ENCODE results near the gene MYOT. TPM values are rescaled to one million over a fixed set of nuclear protein-coding genes. Genes with fewer than 3 reads are reported as not detected.

MYOT gene
- total and polyA plus RNA-seq, 5 donors from 2014 or later = 0.37 to 0.64 TPM; not detected in 3

DNA sequence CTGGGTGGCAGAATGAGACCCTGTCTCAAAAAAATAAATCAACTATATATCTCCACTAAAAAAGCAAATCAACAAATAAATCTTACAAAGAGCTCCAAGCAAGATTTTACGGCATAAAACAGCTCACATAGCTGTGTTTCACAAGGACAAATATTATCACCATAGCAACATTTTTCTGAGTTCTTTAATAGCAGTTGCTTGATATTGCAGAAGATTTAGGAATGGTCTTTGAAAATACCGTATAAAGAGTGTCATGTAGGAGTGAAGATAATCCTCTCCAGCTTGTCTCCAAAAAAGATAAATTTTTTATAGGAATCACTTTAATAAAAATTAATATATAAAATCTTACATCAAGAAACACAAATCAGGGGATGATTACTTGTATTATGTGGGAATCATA, 36.6 kb upstream of the MYOT start:
- Histone ChIP-seq H3K27me3 (ENCODE audit: control insufficient read depth, insufficient read depth, low read length) (no peaks in the 10 kb centered on the region), H3K36me3 (ENCODE audit: control insufficient read depth, insufficient read depth, low read length) (no peaks in the 10 kb centered on the region)
- no peak for ATAC-seq (ENCODE audit: low read depth in 2 of 2)

DNA sequence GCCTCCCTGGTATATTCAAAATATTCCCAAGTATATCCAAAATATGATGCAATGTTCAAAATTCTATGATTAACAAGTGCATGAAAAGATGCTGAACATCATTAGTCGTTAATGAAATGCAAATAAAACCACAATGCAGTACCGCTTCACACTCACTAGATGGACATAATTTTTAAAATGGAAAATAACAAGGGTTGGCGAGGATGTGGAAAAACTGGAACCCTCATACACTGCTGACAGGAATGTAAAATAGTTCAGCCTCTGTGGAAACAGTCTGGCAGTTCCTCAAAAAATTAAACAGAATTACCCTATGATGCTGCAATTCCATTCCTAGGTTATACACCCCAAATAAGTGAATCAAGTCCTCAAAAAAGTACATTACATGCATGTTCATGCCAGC, 36.1 kb upstream of the MYOT start:
- Histone ChIP-seq H3K36me3 (ENCODE audit: control insufficient read depth, insufficient read depth, low read length) (no peaks in the 10 kb centered on the region), H3K4me3 (ENCODE audit: low read depth, low read length) (no peak overlapping the region), H3K9me3 (ENCODE audit: control insufficient read depth in 2 of 2, low read length in 2 of 2) (peaks cover under 1 to 2% of the 10 kb centered on the region in 2 experiments), H3K27ac (ENCODE audit: insufficient read depth, low read length, poor library complexity, severe bottlenecking) (no peak overlapping the region), H3K27me3 (ENCODE audit: control insufficient read depth, insufficient read depth, low read length) (no peaks in the 10 kb centered on the region), H3K4me1 (ENCODE audit: control insufficient read depth, insufficient read depth, low read length, poor library complexity, severe bottlenecking) (no peaks in the 10 kb centered on the region)
- Mint-ChIP-seq H3K36me3 (peaks cover 4% of the 10 kb centered on the region), H3K4me3 (no peak overlapping the region), H3K27me3 (peaks cover 10% of the 10 kb centered on the region), H3K9me3 (peaks cover 0 to 3% (median 0%) of the 10 kb centered on the region in 7 donors), H3K27ac (no peak overlapping the region), H3K4me1 (peaks cover 0 to 5% (median 0%) of the 10 kb centered on the region in 4 donors)
- ATAC-seq (ENCODE audit: low read depth in 2 of 2) = no peak
- DNase-seq = no peak

More for the DNA sequence above, 36.6 kb upstream of the MYOT start:
- H3K36me3 Mint-ChIP-seq = peaks cover 4% of the 10 kb centered on the region
- Histone ChIP-seq H3K4me3 (ENCODE audit: low read depth, low read length) (no peak overlapping the region), H3K9me3 (ENCODE audit: control insufficient read depth in 2 of 2, low read length in 2 of 2) (peaks cover 1 to 4% of the 10 kb centered on the region in 2 experiments), H3K27ac (ENCODE audit: insufficient read depth, low read length, poor library complexity, severe bottlenecking) (no peak overlapping the region), H3K4me1 (ENCODE audit: control insufficient read depth, insufficient read depth, low read length, poor library complexity, severe bottlenecking) (no peaks in the 10 kb centered on the region)
- DNase-seq = no peak
- H3K27me3 Mint-ChIP-seq = peaks cover 10% of the 10 kb centered on the region
- no peak overlapping the region for H3K27ac Mint-ChIP-seq
- no peak overlapping the region for H3K4me3 Mint-ChIP-seq
- H3K4me1 Mint-ChIP-seq = peaks cover 0 to 5% (median 0%) of the 10 kb centered on the region in 4 donors
- H3K9me3 Mint-ChIP-seq = peaks cover 0 to 4% (median 1%) of the 10 kb centered on the region in 7 donors

DNA sequence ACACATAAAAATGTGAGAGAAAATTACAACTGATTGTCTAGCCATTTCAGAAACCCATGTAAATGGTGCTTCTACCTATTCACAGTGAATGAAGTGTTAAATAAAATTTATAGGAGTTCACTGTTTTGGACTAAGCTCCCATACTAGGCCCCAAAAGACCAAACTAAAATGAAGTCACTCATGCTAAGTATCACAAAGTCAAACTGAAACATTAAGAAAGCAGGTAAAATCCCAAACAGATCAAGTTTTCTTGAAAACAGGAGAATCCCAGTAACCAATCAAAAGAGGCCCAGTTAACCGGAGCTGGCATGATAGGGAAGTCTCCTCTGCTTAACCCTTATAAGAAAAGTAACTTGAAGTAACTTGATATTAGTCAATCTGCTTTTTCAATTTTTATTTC, 35.2 kb upstream of the MYOT start:
- peaks cover 0 to 5% (median 0%) of the 10 kb centered on the region in 4 donors for H3K4me1 Mint-ChIP-seq

DNA sequence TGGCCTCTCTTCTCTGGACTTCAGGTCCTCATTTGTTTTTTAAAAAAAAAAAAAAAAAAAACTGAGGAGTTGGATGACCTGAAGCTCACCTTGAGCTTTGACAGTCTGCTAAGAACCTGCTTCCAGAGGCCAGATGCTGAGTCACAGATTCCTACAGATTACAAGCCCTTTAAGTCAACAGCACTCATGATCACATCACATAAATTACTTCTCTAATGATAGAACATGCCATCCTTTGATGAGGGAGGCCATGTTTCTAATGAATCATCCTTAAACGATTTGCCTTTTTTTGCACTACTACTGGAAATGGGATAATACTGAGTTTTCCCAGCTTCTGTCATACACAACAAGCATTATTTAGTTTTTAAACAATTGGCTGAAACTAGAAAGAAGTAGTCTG, 34.2 kb upstream of the MYOT start:
- H3K27ac Mint-ChIP-seq = no peak overlapping the region
- no peak for ATAC-seq (ENCODE audit: low read depth in 2 of 2)
- H3K4me1 ChIP-seq (ENCODE audit: control insufficient read depth, insufficient read depth, low read length, poor library complexity, severe bottlenecking) = no peaks in the 10 kb centered on the region
- H3K27me3 ChIP-seq (ENCODE audit: control insufficient read depth, insufficient read depth, low read length) = no peaks in the 10 kb centered on the region
- no peaks in the 10 kb centered on the region for H3K36me3 ChIP-seq (ENCODE audit: control insufficient read depth, insufficient read depth, low read length)
- no peak overlapping the region for H3K4me3 Mint-ChIP-seq
- no peaks in the 10 kb centered on the region for H3K9me3 ChIP-seq (ENCODE audit: control insufficient read depth in 2 of 2, low read length in 2 of 2)
- H3K27me3 Mint-ChIP-seq = peaks cover 10% of the 10 kb centered on the region
- peaks cover 0 to 5% (median 0%) of the 10 kb centered on the region in 4 donors for H3K4me1 Mint-ChIP-seq
- H3K4me3 ChIP-seq (ENCODE audit: low read depth, low read length) = no peak overlapping the region
- DNase-seq = no peak
- H3K27ac ChIP-seq (ENCODE audit: insufficient read depth, low read length, poor library complexity, severe bottlenecking) = no peak overlapping the region
- peaks cover 0 to 3% (median 0%) of the 10 kb centered on the region in 7 donors for H3K9me3 Mint-ChIP-seq
- H3K36me3 Mint-ChIP-seq = peaks cover 4% of the 10 kb centered on the region

More for the DNA sequence above, 35.2 kb upstream of the MYOT start:
- Histone ChIP-seq H3K36me3 (ENCODE audit: control insufficient read depth, insufficient read depth, low read length) (no peaks in the 10 kb centered on the region), H3K9me3 (ENCODE audit: control insufficient read depth in 2 of 2, low read length in 2 of 2) (no peaks in the 10 kb centered on the region), H3K4me3 (ENCODE audit: low read depth, low read length) (no peak overlapping the region), H3K27me3 (ENCODE audit: control insufficient read depth, insufficient read depth, low read length) (no peaks in the 10 kb centered on the region), H3K27ac (ENCODE audit: insufficient read depth, low read length, poor library complexity, severe bottlenecking) (no peak overlapping the region), H3K4me1 (ENCODE audit: control insufficient read depth, insufficient read depth, low read length, poor library complexity, severe bottlenecking) (no peaks in the 10 kb centered on the region)
- Mint-ChIP-seq H3K27ac (no peak overlapping the region), H3K9me3 (peaks cover 0 to 3% (median 0%) of the 10 kb centered on the region in 7 donors), H3K36me3 (peaks cover 4% of the 10 kb centered on the region), H3K27me3 (peaks cover 10% of the 10 kb centered on the region), H3K4me3 (no peak overlapping the region)
- no peak for DNase-seq
- ATAC-seq (ENCODE audit: low read depth in 2 of 2) = no peak

DNA sequence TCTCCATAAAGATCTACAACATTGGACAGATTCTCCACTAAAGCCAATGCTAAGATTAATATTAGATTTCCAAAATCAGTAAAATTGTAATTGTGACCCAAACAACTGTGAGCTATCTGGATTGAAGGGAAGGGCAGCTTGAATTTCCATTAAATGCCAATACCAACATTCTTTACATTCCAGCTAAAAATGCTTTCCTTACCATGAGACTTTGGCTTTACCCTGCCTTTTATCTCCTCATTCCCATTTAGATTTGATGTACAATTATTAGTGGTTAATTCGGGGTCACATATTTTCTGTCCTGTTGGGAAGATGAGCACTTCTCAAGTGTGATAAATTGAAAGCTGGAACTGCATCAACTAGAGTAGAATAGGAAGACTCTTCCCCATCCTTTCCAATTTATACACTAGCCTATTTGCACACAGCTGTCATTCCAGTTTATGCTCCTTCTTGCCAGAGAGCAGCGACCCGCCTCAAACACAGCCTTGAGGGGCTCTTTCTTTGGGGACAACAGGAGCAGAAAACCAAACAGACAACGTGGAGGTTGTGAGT, 33.1 kb upstream of the MYOT start:
- H3K4me3 ChIP-seq (ENCODE audit: low read depth, low read length) = no peak overlapping the region
- no peaks in the 10 kb centered on the region for H3K4me1 ChIP-seq (ENCODE audit: control insufficient read depth, insufficient read depth, low read length, poor library complexity, severe bottlenecking)
- Mint-ChIP-seq H3K27ac (no peak overlapping the region), H3K9me3 (no peaks in the 10 kb centered on the region), H3K36me3 (peaks cover 4% of the 10 kb centered on the region), H3K4me3 (no peak overlapping the region), H3K4me1 (peaks cover 0 to 5% (median 0%) of the 10 kb centered on the region in 4 donors), H3K27me3 (peaks cover 6% of the 10 kb centered on the region)
- H3K36me3 ChIP-seq (ENCODE audit: control insufficient read depth, insufficient read depth, low read length) = no peaks in the 10 kb centered on the region
- no peaks in the 10 kb centered on the region for H3K9me3 ChIP-seq (ENCODE audit: control insufficient read depth in 2 of 2, low read length in 2 of 2)
- no peak for ATAC-seq (ENCODE audit: low read depth in 2 of 2)
- no peaks in the 10 kb centered on the region for H3K27me3 ChIP-seq (ENCODE audit: control insufficient read depth, insufficient read depth, low read length)
- no peak overlapping the region for H3K27ac ChIP-seq (ENCODE audit: insufficient read depth, low read length, poor library complexity, severe bottlenecking)
- DNase-seq = no peak

DNA sequence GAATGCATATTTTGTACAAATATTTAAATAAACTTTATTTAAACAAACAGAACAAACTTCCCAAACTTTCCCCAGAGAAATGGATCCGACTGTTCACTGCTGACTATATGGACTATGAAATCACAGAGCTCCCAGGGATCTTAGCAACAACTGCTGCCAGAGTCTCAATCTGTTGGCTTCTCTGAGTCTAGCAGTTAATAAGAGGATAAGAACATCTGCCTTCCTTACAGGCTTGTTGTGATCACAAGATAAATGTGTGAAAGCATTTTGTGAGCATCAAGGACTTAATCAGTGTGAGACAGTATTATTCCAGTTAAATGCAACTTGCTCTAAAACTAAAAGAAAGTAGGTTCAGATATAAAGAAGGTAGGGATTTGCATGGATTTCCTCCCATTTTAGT, 31.4 kb upstream of the MYOT start:
- Histone ChIP-seq H3K27me3 (ENCODE audit: control insufficient read depth, insufficient read depth, low read length) (no peaks in the 10 kb centered on the region), H3K4me1 (ENCODE audit: control insufficient read depth, insufficient read depth, low read length, poor library complexity, severe bottlenecking) (no peaks in the 10 kb centered on the region), H3K36me3 (ENCODE audit: control insufficient read depth, insufficient read depth, low read length) (no peaks in the 10 kb centered on the region), H3K9me3 (ENCODE audit: control insufficient read depth in 2 of 2, low read length in 2 of 2) (no peaks in the 10 kb centered on the region), H3K27ac (ENCODE audit: insufficient read depth, low read length, poor library complexity, severe bottlenecking) (no peak overlapping the region), H3K4me3 (ENCODE audit: low read depth, low read length) (no peak overlapping the region)
- peaks cover 0 to 5% (median 0%) of the 10 kb centered on the region in 4 donors for H3K4me1 Mint-ChIP-seq
- no peaks in the 10 kb centered on the region for H3K9me3 Mint-ChIP-seq
- DNase-seq (no peak), ATAC-seq (ENCODE audit: low read depth in 2 of 2) (no peak)
- H3K27ac Mint-ChIP-seq = no peak overlapping the region
- peaks cover 4% of the 10 kb centered on the region for H3K36me3 Mint-ChIP-seq
- no peak overlapping the region for H3K4me3 Mint-ChIP-seq
- H3K27me3 Mint-ChIP-seq = peaks cover 6% of the 10 kb centered on the region

DNA sequence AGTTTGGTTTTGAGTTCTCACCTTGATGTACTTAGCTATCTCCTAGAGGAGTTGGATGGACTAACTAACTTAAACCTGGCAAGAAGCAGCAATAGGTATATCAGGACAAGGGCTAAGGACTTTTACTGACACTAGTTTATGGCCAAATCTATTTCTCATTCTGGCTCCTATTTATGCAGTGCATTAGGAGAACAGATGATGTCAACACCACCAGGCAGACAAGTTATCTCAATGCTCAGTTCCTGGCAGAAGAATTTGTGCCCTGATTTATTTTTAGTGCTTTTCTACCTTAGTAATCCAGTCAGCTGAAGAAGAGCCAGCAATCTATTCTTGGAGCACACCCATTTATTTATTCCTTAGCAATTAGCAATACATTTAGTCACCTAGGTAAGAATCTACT, 30.7 kb upstream of the MYOT start:
- Histone ChIP-seq H3K27ac (ENCODE audit: insufficient read depth, low read length, poor library complexity, severe bottlenecking) (no peak overlapping the region), H3K4me1 (ENCODE audit: control insufficient read depth, insufficient read depth, low read length, poor library complexity, severe bottlenecking) (no peaks in the 10 kb centered on the region), H3K9me3 (ENCODE audit: control insufficient read depth in 2 of 2, low read length in 2 of 2) (no peaks in the 10 kb centered on the region), H3K27me3 (ENCODE audit: control insufficient read depth, insufficient read depth, low read length) (no peaks in the 10 kb centered on the region), H3K4me3 (ENCODE audit: low read depth, low read length) (no peak overlapping the region), H3K36me3 (ENCODE audit: control insufficient read depth, insufficient read depth, low read length) (no peaks in the 10 kb centered on the region)
- Mint-ChIP-seq H3K4me3 (no peak overlapping the region), H3K27me3 (peaks cover 6% of the 10 kb centered on the region), H3K4me1 (peaks cover 0 to 5% (median 0%) of the 10 kb centered on the region in 4 donors), H3K27ac (no peak overlapping the region), H3K36me3 (peaks cover 4% of the 10 kb centered on the region), H3K9me3 (no peaks in the 10 kb centered on the region)
- no peak for ATAC-seq (ENCODE audit: low read depth in 2 of 2)
- no peak for DNase-seq
